GM18526 (cell line): ENCODE measurements around the gene INPP5A.

Source experiments
- POLR2A ChIP-seq: IDR thresholded peaks from 3 replicates; pipeline ENCODE4 v1.6.1; 2011; ENCODE audit not compliant: insufficient read length; ENCODE audit errors: extremely low read depth

INPP5A gene

GRCh38 chr10:132665946-132666704 is 128.5 kb downstream of the INPP5A start:
- TF ChIP-seq POLR2A: no peak

GRCh38 chr10:132666705-132667341 is 129.2 kb downstream of the INPP5A start:
- TF ChIP-seq POLR2A: no peak

- TF ChIP-seq POLR2A: no peak
These were observed 129.9 kb downstream of the INPP5A start for GRCh38 chr10:132667342-132668047.

GRCh38 chr10:132668048-132668394 is 130.4 kb downstream of the INPP5A start:
- no peak for TF ChIP-seq POLR2A

- TF ChIP-seq POLR2A: no peak
These were observed 131.7 kb downstream of the INPP5A start for GRCh38 chr10:132669208-132669861.

GRCh38 chr10:132670546-132671227 is 133.1 kb downstream of the INPP5A start:
- no peak for TF ChIP-seq POLR2A

- TF ChIP-seq POLR2A: no peak
These were observed 133.9 kb downstream of the INPP5A start for GRCh38 chr10:132671228-132672154.

GRCh38 chr10:132674311-132674710 is 136.7 kb downstream of the INPP5A start:
- TF ChIP-seq POLR2A: no peak

GRCh38 chr10:132675031-132675740 is 137.6 kb downstream of the INPP5A start:
- TF ChIP-seq POLR2A: no peak

- TF ChIP-seq POLR2A: no peak
These were observed 138.8 kb downstream of the INPP5A start for GRCh38 chr10:132676193-132676891.

- no peak for TF ChIP-seq POLR2A
These were observed 139.5 kb downstream of the INPP5A start for GRCh38 chr10:132677096-132677472.

GRCh38 chr10:132677473-132678227 is 140.1 kb downstream of the INPP5A start:
- TF ChIP-seq POLR2A: no peak
